Loucy (cell line): ENCODE results near the gene UBR1.

Experiments used
- CTCF ChIP-seq: fragments of 200-600 bp; sonication (generic); conservative IDR thresholded peaks from 2 replicates; pipeline ENCODE4 v1.5.1; 2014; ENCODE audit warnings: mild to moderate bottlenecking, antibody characterized with exemption, low read length
- EZH2phosphoT487 ChIP-seq: fragments of 200-600 bp; IDR thresholded peaks from 2 replicates; pipeline ENCODE4 v1.6.1; 2018; ENCODE audit warnings: antibody characterized with exemption, mild to moderate bottlenecking, moderate library complexity, borderline replicate concordance

- TF ChIP-seq CTCF (no peak), EZH2phosphoT487 (no peak)
Measured at GRCh38 chr15:43042885-43043284, 63.0 kb downstream of the UBR1 start.
